Neuron (in vitro differentiated cells): ENCODE measurements around the gene RBFOX1.
"Not testable (repeated sequence)": the region's sequence is repeated elsewhere in the genome, so short reads cannot be mapped to it uniquely, and the experiment has no call there.

Source experiments
- H2AFZ ChIP-seq: one replicate; pipeline ENCODE4 v1.6.1; 2013; ENCODE audit warnings: low read depth, mild to moderate bottlenecking, inconsistent platforms, low read length, moderate library complexity
- H3K27me3 ChIP-seq: one replicate; pipeline ENCODE4 v1.6.1; 2013; ENCODE audit warnings: low read length; ENCODE audit not compliant: insufficient read depth
- H3K36me3 ChIP-seq: one replicate; pipeline ENCODE4 v1.6.1; 2013; ENCODE audit warnings: low read length; ENCODE audit not compliant: insufficient read depth
- H3K4me1 ChIP-seq: one replicate; pipeline ENCODE4 v1.6.1; 2013; ENCODE audit warnings: low read length; ENCODE audit not compliant: insufficient read depth
- H3K4me3 ChIP-seq: 2 replicates; pipeline ENCODE4 v1.5.1; 2013; ENCODE audit warnings: mild to moderate bottlenecking, low read length, moderate library complexity
- H3K9me3 ChIP-seq: one replicate; pipeline ENCODE4 v1.6.1; 2013; ENCODE audit warnings: low read length

Gene RBFOX1

DNA sequence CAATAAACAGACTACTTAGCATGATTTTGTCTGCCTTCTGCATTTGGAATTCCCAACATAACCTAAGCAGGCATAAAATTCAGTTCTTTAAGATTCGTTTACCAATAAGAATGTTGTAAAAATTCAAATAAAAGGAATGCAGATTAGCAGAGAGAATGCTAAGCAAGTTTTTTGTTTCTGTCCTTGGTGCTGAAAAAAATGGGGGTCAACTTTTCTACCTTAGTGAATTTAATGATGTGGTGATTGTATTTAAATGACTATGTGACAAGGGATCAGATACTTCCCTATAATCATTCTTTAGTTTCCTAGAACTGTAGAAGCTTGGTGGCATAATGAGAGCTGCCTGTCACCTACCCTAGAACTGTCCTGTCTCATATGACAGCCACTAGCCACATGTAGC, 159.5 kb downstream of the RBFOX1 start:
- H3K36me3 ChIP-seq, result no peaks in the 10 kb centered on the region
- H3K27me3 ChIP-seq, result peaks cover 2% of the 10 kb centered on the region
- H3K9me3 ChIP-seq, result no peaks in the 10 kb centered on the region
- H3K4me3 ChIP-seq, result no peak overlapping the region
- H2AFZ ChIP-seq, result no peak overlapping the region
- no peaks in the 10 kb centered on the region for H3K4me1 ChIP-seq

DNA sequence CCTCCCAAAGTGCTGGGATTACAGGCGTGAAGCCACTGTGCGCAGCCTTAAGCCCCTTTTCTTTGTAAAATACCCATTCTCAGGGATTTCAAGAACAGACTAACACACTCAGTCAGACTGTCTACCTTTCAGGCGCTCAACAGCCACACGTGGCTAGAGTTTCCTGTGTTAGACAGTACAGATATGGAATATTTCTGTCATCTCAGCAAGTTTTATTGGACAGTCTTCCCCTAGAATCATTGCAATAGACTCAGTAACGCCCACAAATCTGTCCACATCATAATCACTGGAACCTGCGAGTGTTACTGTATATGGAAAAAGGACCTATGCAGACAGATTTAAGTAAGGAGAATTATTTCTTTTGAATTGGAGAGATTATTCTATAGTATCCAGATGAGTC, 160.5 kb downstream of the RBFOX1 start:
- Histone ChIP-seq H3K4me1 (no peaks in the 10 kb centered on the region), H3K4me3 (no peak overlapping the region), H3K36me3 (no peaks in the 10 kb centered on the region), H2AFZ (no peak overlapping the region), H3K9me3 (no peaks in the 10 kb centered on the region), H3K27me3 (peaks cover 2% of the 10 kb centered on the region)

- Histone ChIP-seq H2AFZ (no peak overlapping the region), H3K27me3 (peaks cover 2% of the 10 kb centered on the region), H3K4me3 (no peak overlapping the region), H3K36me3 (no peaks in the 10 kb centered on the region), H3K9me3 (no peaks in the 10 kb centered on the region), H3K4me1 (no peaks in the 10 kb centered on the region)
Observed at GRCh38 chr16:7497691-7498090, 165.0 kb downstream of the RBFOX1 start.

GRCh38 chr16:7501868-7502267, 169.2 kb downstream of the RBFOX1 start:
- no peak overlapping the region for H2AFZ ChIP-seq
- no peaks in the 10 kb centered on the region for H3K27me3 ChIP-seq
- no peaks in the 10 kb centered on the region for H3K36me3 ChIP-seq
- no peak overlapping the region for H3K4me3 ChIP-seq
- no peaks in the 10 kb centered on the region for H3K4me1 ChIP-seq
- H3K9me3 ChIP-seq, result no peaks in the 10 kb centered on the region

DNA sequence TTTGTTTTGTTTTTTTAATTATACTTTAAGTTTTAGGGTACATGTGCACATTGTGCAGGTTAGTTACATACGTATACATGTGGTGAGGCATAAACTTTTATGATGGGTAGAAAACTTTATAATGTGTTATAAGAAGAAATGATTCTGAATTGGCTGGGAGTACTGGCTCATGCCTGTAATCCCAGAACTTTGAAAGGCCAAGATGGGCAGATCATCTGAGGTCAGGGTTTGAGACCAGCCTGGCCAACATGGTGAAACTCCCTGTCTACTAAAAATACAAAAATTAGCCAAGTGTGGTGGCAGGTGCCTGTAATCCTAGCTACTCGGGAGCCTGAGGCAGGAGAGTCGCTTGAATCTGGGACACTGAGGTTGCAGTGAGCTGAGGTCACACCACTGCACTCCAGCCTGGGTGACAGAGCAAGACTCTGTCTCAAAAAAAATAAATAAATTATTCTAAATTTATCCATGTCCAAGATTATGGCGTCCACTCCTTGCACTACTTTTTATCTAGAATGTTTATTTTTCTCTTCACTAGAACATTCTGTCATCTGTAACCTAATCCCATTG, 170.0 kb downstream of the RBFOX1 start:
- not testable (repeated sequence) for H3K27me3 ChIP-seq, H3K36me3 ChIP-seq, H2AFZ ChIP-seq, H3K9me3 ChIP-seq, H3K4me1 ChIP-seq, H3K4me3 ChIP-seq

GRCh38 chr16:7503666-7504065, 171.0 kb downstream of the RBFOX1 start:
- Histone ChIP-seq H3K36me3 (no peaks in the 10 kb centered on the region), H3K4me1 (no peaks in the 10 kb centered on the region), H2AFZ (no peak overlapping the region), H3K27me3 (no peaks in the 10 kb centered on the region), H3K9me3 (no peaks in the 10 kb centered on the region), H3K4me3 (no peak overlapping the region)

DNA sequence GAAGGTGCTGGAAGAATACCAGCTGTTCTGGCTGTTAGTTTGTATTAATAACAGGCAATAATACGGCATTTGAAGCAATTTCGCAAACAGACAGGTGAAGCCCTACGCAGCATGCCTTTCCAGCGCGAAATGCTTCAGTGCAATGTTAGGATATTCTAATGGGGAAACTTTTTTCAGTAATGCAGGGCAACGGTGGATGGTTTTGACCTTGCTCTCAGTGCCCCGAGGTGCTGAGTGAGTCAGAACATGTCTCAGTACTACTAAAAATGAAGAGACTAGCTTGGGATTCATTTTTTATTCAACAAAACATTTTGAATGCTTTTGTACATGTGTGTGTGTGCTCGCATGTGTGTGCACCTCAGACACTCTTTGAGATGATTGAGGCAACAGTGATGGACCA, 172.2 kb downstream of the RBFOX1 start:
- no peaks in the 10 kb centered on the region for H3K27me3 ChIP-seq
- H3K4me1 ChIP-seq, result no peaks in the 10 kb centered on the region
- H3K4me3 ChIP-seq, result no peak overlapping the region
- H3K36me3 ChIP-seq, result no peaks in the 10 kb centered on the region
- H3K9me3 ChIP-seq, result no peaks in the 10 kb centered on the region
- H2AFZ ChIP-seq, result no peak overlapping the region

DNA sequence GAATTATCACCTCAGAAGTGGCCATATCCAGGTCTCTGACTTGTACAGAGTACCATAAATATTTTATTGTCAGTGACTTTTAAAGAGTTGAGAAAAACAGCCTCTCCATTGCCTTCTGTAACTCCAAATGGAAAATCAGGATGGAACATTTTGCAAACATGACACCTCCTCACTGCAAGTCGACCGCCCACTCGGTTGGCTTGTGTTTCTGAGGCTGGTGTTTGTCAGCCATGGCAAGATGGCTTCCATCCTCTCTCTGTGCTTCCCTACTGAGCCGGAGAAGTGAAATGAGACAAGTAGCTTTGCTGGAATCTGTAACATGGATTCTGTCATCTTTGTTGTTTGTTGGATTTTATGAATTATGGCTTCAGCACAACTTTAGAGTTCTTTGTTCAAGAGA, 172.8 kb downstream of the RBFOX1 start:
- Histone ChIP-seq H2AFZ (no peak overlapping the region), H3K4me3 (no peak overlapping the region), H3K27me3 (no peaks in the 10 kb centered on the region), H3K9me3 (no peaks in the 10 kb centered on the region), H3K36me3 (no peaks in the 10 kb centered on the region), H3K4me1 (no peaks in the 10 kb centered on the region)

- H3K27me3 ChIP-seq, result no peaks in the 10 kb centered on the region
- H3K36me3 ChIP-seq, result no peaks in the 10 kb centered on the region
- no peak overlapping the region for H2AFZ ChIP-seq
- H3K9me3 ChIP-seq, result no peaks in the 10 kb centered on the region
- no peaks in the 10 kb centered on the region for H3K4me1 ChIP-seq
- no peak overlapping the region for H3K4me3 ChIP-seq
Observed at GRCh38 chr16:7506363-7506762, 173.7 kb downstream of the RBFOX1 start.

- Histone ChIP-seq H3K36me3 (no peaks in the 10 kb centered on the region), H3K27me3 (no peaks in the 10 kb centered on the region), H3K4me3 (no peak overlapping the region), H3K4me1 (no peaks in the 10 kb centered on the region), H3K9me3 (no peaks in the 10 kb centered on the region), H2AFZ (no peak overlapping the region)
Observed at GRCh38 chr16:7508656-7509055, 176.0 kb downstream of the RBFOX1 start.

DNA sequence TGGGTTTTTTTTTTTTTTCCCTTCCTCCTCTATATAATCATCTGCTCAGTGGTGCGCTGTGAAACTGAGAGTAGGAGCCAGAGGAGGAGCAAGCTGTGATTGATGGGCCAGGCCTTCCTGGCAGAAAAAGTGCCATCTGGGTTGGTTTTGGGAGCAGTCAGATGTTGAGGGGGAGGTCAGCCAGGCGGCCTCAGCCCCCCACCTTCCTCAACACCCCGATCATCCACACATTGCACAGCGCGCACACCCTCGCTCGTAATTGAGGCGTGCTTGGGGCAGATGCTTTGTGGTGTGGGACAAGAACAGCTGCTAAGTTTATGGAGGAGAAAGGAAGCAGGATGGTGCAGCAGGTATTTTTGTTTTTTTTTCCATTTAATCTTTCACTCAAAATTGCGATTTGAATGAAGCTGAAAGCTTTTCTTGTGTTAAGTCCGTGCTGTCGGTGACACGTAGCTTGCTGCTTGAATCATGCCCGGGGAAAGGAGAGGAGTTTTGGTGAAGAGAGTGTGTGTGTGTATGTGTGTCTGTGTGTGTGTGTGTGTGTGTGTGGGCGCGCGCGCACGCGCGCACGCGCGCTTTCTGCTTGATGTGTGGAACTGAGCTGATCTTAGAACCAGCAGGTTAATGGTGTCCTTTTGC, 177.4 kb downstream of the RBFOX1 start:
- Histone ChIP-seq H3K36me3 (no peaks in the 10 kb centered on the region), H3K27me3 (no peaks in the 10 kb centered on the region), H3K4me1 (no peaks in the 10 kb centered on the region), H3K9me3 (no peaks in the 10 kb centered on the region), H2AFZ (no peak overlapping the region), H3K4me3 (no peak overlapping the region)

DNA sequence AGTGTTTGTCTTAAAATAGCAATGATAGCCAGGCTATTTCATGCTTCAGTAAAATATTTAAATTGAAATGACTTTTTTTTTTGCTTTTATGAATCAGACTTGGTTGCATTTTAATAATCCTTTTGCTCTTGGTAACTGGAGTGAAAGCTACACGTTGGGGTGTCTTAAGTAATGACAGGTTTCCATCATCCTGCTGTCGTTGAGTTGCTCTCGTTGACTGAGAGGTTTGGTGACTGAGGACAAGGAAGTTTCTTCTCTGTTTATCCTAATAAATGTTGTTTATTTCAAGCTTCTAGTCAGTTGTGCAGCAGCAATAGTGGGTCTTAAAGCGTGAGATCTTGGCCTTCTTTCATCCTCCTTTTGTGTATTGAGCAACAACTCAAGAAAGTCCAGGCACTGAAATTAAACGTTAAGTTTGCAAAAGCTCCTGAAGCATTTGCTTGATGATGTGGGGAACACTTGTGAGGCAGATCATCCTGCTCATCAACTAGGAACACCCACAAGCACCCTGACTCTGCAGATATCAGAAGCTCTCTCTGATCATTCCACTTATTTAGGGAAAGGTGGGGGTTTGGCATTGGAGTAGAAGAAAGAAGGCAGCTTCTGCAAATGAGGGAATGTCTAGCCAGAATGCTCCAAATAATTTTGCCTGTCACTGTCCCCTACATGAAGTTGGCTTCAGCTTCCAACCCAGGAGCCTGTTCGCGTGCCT, 179.1 kb downstream of the RBFOX1 start:
- H3K4me1 ChIP-seq, result no peaks in the 10 kb centered on the region
- H2AFZ ChIP-seq, result no peak overlapping the region
- no peak overlapping the region for H3K4me3 ChIP-seq

GRCh38 chr16:7512503-7512902, 179.9 kb downstream of the RBFOX1 start:
- Histone ChIP-seq H2AFZ (no peak overlapping the region), H3K36me3 (no peaks in the 10 kb centered on the region), H3K4me1 (no peaks in the 10 kb centered on the region), H3K27me3 (no peaks in the 10 kb centered on the region), H3K9me3 (no peaks in the 10 kb centered on the region), H3K4me3 (no peak overlapping the region)

More for the DNA sequence above, 179.1 kb downstream of the RBFOX1 start:
- Histone ChIP-seq H3K27me3 (no peaks in the 10 kb centered on the region), H3K36me3 (no peaks in the 10 kb centered on the region), H3K9me3 (no peaks in the 10 kb centered on the region)
